Superior temporal gyrus (tissue), 1 donor: Measurements from ENCODE around the gene TLR7.
A peak's percentile ranks its signal among the peaks of the same experiment; 100 is the strongest.

Experiments used
- DNase-seq: peaks from one replicate; pipeline ENCODE4 v3.0.0-alpha.2; 2016; ENCODE audit errors: extremely low spot score

TLR7 gene

DNA sequence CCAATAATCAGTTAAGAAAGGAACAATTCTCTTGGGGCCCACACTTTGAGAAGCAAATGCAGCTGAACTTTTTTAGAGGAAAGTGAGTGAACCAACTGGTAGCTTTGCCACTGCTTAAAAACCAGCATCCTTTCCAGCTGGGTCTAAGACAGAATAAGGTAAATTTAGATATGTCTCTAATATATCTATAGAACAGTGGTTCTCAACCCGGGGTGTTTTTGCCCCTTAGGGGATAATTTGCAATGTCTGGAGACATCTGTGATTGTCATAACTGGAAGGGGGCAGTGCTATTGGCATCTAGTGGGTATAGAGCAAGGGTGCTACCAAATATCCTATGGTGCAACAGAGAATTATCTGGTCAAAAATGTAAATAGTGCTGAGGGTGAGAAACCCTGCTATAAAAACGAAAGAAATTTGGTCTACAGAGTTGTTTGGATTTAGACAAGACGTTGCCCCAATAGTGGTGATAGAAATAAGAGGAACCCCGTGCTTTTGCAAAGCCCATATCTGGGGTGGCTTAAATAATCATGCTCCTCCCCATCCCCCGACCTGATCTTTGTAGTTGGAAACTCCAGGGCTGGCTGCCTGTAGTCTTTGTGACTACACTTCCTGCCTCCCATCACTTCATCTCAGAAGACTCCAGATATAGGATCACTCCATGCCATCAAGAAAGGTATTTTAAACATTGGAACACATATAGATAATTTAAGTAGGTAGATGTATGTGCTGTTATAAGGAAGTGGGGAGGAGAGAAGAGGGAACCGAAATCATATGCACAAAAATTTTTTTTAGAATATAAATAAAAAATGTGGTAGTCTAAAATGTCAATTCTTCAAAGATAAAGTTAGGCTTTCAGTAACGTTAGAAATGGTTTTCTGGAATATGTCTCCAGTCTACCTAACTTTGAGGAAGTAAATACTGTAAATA is at the start of gene TLR7:
Gene TLR7, plus strand, starts transcription at position 622 of the 927 bp plus-strand sequence. CDS start 507 bp downstream, outside the sequence.
- DNase-seq: no peak

DNA sequence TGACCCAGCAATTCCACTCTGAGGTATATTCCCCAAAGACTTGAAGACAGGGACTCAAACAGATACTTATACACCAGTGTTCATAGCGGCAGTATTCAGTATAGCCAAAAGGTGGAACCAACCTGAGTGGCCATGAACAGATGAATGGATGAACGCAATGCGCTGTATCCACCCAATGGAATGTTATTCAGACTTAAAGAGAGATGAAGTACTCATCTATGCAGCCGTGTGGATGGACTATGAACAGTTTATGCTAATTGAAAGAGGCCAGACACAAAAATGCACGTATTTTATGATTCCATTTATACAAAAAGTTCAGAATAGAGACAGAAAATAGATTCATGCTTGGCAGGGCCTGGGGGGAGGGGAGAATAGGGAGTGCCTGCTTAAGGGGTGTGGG is 49.3 kb upstream of the TLR7 start:
- DNase-seq: no peak

DNA sequence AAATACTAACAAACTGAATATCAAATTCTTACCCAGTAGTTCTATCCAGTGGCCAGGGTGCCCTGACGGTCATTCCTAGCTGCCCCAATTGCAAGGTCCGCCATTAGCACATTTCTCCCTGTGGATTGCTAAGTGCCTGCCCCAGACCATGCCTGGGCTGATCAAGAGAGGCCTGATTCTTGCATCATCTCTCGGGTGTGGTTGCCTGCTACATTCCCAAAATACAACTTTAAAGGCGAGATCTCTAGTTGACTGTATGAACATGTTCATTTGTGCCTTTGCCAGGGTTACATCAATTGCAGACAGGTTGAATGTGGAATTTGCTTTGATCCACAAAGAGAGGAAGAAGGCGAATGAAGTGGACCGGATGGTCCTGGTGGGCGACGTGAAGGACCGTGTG is 47.6 kb upstream of the TLR7 start:
- no peak for DNase-seq

DNA sequence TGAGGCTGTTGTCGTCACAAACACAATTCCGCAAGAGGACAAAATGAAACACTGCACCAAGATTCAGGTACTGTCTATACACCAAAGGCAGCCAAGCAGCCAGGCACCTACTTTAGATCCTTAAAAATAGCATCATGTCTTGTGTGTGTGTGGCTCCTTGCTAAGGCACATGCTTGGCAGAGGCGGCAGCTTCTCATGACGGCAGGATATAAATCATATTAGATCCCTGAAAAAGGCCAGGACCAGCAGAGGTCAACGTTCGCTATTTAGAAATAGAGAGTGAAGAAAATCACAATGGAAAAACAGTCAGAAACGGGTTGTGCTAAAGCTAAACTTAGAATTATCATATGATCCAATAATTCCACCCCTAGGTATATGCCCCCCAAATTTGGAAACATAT is 46.1 kb upstream of the TLR7 start:
- DNase-seq: no peak

DNA sequence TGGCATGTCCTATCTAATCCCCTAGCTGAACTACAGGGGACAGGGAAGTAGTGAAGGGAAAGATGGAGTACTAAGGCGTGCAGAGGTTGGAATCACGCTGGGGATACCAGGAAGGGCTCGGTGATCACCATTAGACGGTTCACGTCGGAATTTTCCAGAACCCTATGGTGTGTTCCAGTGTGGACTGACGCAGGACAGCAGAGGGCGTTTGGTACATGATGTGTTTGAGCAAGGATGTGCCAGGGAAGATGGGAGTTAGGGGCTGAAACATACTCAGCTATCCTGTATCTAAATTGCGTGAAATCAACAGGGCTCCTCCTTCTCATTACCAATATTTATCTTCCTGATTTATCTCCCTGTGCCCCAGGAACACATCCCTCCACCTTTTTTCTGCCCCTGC is 41.9 kb upstream of the TLR7 start:
- no peak for DNase-seq

DNA sequence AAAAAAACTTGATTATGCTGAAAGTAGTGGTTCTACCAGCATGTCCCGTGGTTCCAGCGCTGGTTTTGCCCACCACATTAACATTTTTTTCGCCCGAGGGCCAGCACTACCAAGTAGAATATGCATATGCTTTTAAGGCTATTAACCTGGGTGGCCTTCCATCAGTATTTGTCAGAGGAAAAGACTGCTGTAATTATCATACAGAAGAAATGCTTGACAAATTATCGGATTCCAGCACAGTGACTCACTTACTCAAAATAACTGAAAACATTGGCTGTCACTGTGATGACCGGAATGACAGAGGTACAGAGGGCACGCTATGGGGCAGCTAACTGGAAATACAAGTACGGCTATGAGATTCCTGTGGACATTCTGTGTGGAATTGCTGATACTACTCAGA is 41.1 kb upstream of the TLR7 start:
- no peak for DNase-seq

DNA sequence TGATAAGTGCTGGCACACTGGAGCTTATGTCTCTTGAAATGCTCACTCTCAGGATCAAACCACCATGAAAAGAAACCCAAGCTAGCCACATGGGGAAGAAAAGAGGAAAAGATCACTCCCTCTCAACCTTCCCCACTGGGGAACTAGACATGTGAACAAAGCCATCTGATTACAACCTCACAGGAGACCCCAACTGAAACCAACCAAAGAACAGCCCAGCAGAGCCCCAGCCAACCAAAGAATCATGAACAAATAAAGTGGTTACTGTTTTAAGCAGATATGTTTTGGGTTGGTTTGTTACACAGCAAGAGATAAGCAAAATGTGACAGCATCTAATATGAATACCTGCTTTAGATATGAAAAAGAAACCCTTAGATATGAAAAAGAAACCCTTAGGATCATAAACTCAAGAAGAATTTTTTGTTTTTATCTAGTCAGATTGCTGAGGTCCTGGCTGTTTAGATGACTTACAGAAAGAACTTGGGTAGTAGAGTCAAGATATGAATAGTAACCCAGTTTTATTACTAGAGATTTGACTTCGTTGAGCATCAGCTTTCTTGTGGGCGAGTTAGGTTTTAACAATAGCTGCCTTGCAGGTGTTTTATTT is 23.7 kb upstream of the TLR7 start:
- no peak for DNase-seq

- DNase-seq: no peak
Observed at GRCh38 chrX:12843668-12844279, 23.1 kb upstream of the TLR7 start.

GRCh38 chrX:12844319-12844718 is 22.6 kb upstream of the TLR7 start:
- DNase-seq: no peak

DNA sequence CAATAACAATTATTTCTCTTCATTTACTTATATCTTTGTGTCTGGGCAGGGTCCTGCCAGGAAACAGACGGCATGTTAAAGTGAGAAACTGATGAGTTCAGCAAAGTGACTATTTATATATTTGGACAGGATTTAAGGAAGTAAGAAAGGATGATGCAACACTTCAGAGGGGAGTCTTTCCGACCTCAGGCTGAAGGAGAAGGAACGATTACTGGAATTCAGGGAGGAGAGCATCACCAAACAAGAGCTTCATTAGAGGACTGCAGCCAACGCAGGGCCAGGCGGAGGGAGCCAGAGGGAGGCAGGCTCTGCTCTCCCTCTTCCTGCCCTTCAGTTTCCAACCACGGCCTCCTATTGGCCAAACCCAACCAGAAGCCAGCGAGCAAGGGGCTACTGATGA is 1.5 kb upstream of the TLR7 start:
- DNase-seq: no peak

- DNase-seq: peak; percentile 14
Observed at GRCh38 chrX:12867685-12868084, 813 bp downstream of the TLR7 start.

DNA sequence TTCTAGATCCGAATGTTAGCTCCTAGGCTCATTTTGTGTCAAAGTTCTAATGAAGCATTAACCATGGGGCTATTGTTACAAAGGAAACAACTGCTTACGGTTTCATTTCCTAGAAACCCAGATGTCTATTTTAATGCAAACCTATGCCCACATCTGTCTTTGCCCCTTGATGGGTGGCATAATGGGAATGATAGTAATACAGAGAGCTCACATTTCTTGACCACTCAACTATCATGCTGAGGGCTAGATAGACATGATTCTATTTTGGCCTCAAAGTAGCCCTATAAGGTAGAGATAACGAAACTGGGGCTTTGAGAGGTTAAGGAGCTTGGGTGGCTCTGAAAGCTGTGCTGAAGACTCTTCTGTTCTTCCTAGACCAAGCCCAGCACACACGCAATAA is 1.9 kb downstream of the TLR7 start:
- no peak for DNase-seq

DNA sequence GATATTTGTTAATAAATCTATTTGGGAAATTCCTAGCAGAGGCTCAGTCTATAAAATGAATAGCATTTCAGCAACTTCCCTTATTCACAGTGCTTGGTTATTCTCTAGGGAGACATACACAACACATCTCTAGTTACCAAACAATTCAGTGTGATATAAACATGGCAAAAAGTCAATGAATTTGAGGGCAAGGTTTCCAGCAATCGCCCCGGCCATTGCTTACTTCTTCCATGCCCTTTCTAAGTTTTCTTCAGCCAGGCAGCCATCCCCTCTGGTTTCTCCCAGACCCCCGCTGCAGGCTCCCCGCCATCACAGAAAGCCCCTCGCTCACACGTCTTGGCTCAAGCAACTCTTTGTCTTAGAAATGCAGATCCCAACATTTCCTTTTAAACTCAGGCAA is 4.4 kb downstream of the TLR7 start:
- no peak for DNase-seq

- no peak for DNase-seq
Observed at GRCh38 chrX:12872741-12873140, 5.9 kb downstream of the TLR7 start.

DNA sequence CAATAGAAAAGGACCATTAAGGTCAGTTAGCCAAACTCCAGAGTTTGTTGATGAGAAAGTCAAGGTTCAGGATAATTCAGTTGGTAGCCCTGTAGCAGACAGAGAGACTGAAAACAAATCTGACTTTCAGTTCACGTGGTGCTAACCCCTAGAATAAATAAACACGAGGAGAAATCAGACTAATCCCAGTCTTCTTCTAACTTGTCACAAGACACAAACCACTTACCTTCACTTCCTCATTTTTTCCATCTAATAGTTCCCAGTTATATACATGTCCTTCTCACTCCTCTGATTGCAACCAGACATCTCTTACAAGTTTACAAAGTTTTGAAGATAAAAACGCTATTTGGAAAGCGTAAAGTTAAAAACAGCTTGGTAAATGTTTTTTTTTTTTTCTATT is 7.7 kb downstream of the TLR7 start:
- no peak for DNase-seq

DNA sequence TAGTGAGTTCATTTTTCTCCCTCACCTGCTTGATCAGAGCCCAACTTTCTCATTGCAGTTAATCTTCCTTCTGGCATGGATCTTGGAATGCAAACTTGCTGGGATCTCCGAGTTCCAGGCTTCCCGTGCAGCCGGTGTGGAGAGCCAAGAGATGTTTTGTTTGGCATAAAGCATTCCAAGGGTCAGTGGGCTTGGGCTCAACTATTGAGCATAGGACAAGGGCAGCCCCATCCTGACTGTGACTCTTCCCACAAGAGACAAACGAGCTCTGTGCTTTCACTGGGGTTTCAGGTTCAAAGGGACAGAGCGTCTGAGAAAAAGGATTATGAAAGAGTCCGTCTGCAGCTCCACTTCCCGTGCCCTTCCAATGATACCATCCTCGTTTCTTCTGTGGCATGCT is 10.5 kb downstream of the TLR7 start:
- no peak for DNase-seq

- DNase-seq: no peak
Observed at GRCh38 chrX:12878536-12878935, 11.7 kb downstream of the TLR7 start.

- no peak for DNase-seq
Observed at GRCh38 chrX:12881914-12882313, 15.0 kb downstream of the TLR7 start.

DNA sequence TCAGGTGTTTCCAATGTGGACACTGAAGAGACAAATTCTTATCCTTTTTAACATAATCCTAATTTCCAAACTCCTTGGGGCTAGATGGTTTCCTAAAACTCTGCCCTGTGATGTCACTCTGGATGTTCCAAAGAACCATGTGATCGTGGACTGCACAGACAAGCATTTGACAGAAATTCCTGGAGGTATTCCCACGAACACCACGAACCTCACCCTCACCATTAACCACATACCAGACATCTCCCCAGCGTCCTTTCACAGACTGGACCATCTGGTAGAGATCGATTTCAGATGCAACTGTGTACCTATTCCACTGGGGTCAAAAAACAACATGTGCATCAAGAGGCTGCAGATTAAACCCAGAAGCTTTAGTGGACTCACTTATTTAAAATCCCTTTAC is 18.6 kb downstream of the TLR7 start:
- DNase-seq: no peak

DNA sequence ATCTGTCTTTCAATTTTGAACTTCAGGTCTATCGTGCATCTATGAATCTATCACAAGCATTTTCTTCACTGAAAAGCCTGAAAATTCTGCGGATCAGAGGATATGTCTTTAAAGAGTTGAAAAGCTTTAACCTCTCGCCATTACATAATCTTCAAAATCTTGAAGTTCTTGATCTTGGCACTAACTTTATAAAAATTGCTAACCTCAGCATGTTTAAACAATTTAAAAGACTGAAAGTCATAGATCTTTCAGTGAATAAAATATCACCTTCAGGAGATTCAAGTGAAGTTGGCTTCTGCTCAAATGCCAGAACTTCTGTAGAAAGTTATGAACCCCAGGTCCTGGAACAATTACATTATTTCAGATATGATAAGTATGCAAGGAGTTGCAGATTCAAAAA is 19.7 kb downstream of the TLR7 start:
- no peak for DNase-seq

DNA sequence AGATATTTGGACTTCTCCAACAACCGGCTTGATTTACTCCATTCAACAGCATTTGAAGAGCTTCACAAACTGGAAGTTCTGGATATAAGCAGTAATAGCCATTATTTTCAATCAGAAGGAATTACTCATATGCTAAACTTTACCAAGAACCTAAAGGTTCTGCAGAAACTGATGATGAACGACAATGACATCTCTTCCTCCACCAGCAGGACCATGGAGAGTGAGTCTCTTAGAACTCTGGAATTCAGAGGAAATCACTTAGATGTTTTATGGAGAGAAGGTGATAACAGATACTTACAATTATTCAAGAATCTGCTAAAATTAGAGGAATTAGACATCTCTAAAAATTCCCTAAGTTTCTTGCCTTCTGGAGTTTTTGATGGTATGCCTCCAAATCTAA is 20.3 kb downstream of the TLR7 start:
- DNase-seq: no peak

DNA sequence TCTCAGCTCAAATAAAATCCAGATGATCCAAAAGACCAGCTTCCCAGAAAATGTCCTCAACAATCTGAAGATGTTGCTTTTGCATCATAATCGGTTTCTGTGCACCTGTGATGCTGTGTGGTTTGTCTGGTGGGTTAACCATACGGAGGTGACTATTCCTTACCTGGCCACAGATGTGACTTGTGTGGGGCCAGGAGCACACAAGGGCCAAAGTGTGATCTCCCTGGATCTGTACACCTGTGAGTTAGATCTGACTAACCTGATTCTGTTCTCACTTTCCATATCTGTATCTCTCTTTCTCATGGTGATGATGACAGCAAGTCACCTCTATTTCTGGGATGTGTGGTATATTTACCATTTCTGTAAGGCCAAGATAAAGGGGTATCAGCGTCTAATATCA is 20.9 kb downstream of the TLR7 start:
- no peak for DNase-seq

GRCh38 chrX:12890467-12890866 is 23.6 kb downstream of the TLR7 start:
- no peak for DNase-seq
